SJCRH30 (cell line): ENCODE measurements around the gene TBXT. TPM values are rescaled to one million over a fixed set of nuclear protein-coding genes. Genes with fewer than 3 reads are reported as not detected.

Experiments used
- DNase-seq, 2 experiments: peaks; one replicate each; pipeline ENCODE4 v3.0.0-alpha.2; 2015 to 2020
- H3K27ac ChIP-seq: fragments of 250-450 bp; sonication (Bioruptor Pico); 2 replicates; pipeline ENCODE4 v1.5.1; 2020; ENCODE audit warnings: mild to moderate bottlenecking, moderate library complexity
- H3K27me3 ChIP-seq: fragments of 250-450 bp; sonication (Bioruptor Pico); 2 replicates; pipeline ENCODE4 v1.5.1; 2020; ENCODE audit warnings: mild to moderate bottlenecking, moderate library complexity
- H3K36me3 ChIP-seq: fragments of 250-450 bp; sonication (Bioruptor Pico); 2 replicates; pipeline ENCODE4 v1.5.1; 2020; ENCODE audit warnings: mild to moderate bottlenecking, moderate library complexity
- H3K4me1 ChIP-seq: fragments of 250-450 bp; sonication (Bioruptor Pico); 2 replicates; pipeline ENCODE4 v1.5.1; 2020; ENCODE audit warnings: mild to moderate bottlenecking, moderate library complexity
- H3K4me3 ChIP-seq: fragments of 250-450 bp; sonication (Bioruptor Pico); 2 replicates; pipeline ENCODE4 v1.5.1; 2020; ENCODE audit warnings: mild to moderate bottlenecking, moderate library complexity
- H3K9me3 ChIP-seq: fragments of 250-450 bp; sonication (Bioruptor Pico); replicated peaks from 2 replicates; pipeline ENCODE4 v1.5.1; 2020; ENCODE audit warnings: mild to moderate bottlenecking, moderate library complexity
- total RNA-seq: library from RNA; depleted of rRNA; stranded (reverse); fragments of >200 nt; shearing (Covaris generic); gene quantifications from 2 replicates; pipeline ENCODE4 v1.2.3, GENCODE V29; 2014; rRNA removed

Gene TBXT
- total RNA-seq, 1 experiment from 2014 or later = 0.20 TPM

- no peak overlapping the region for H3K4me3 ChIP-seq
- no peaks in the 10 kb centered on the region for H3K4me1 ChIP-seq
- no peak for DNase-seq
- H3K27me3 ChIP-seq = no peaks in the 10 kb centered on the region
- H3K36me3 ChIP-seq = no peaks in the 10 kb centered on the region
- no peaks in the 10 kb centered on the region for H3K9me3 ChIP-seq
- H3K27ac ChIP-seq = no peak overlapping the region
These were observed 58.0 kb downstream of the TBXT start for GRCh38 chr6:166109608-166110007.

Other genes with a start within 250 kb of the TBXT start
- gene PRR18, start 140.5 kb upstream of the TBXT start, total RNA-seq = 0.33 and 0.47 TPM in 2 replicates
- 70.1 and 75.8 TPM in 2 replicates for gene SFT2D1, start 174.7 kb upstream of the TBXT start, total RNA-seq
- gene MPC1, start 215.1 kb upstream of the TBXT start, total RNA-seq = 76.0 and 89.2 TPM in 2 replicates